ENCODE measurements around the gene ETS2.

Gene ETS2

GRCh38 chr21:38861989-38862683 is 56.4 kb downstream of the ETS2 start:
- DNase-seq (ENCODE audit: low spot score), result no peak

DNA sequence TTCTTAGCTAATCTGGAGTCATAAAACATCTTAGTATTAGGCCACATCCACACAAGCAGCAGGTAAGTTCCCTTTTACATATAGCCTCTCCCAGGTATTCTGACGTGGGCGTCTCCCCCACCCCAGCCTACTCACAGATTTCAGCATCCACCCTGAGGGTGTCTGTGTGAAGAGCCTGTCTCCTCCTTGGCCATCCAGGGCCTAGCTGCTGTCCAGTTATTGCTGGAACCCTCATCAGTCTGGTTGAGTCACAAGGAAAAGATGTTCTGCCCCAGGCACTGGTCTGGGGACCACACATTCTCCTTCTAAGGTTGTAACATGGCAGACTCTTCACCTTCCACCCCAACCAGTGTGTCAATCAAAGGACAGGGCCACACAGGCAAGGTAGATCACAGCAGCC is 57.6 kb downstream of the ETS2 start:
- no peak for DNase-seq (ENCODE audit: low spot score)

- no peak for DNase-seq (ENCODE audit: low spot score)
These were observed 58.2 kb downstream of the ETS2 start for GRCh38 chr21:38863843-38864363.

DNA sequence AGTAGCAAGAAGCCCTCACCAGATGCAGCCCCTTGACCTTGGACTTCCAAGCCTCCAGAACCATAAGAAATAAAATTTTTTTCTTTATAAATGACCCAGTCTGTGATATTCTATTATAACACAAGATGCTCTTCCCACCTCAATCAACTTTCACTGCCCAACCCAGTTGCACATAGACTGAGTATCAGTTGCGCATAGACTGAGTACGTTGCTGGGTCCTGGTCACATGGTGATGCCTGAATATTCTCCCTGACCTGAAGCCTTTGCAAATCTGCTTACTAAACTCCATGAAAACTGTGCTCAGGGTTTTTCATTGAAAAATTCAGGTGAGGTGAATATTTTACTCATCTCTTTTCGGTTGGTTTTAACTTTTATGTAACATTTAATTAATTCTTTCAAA is 59.2 kb downstream of the ETS2 start:
- no peak for DNase-seq (ENCODE audit: low spot score)

GRCh38 chr21:38869196-38869595 is 63.5 kb downstream of the ETS2 start:
- no peak for DNase-seq (ENCODE audit: low spot score)

GRCh38 chr21:38869946-38870345 is 64.2 kb downstream of the ETS2 start:
- DNase-seq (ENCODE audit: low spot score), result no peak
